ENCODE data around the gene CCDC188. TPM values are rescaled to one million over a fixed set of nuclear protein-coding genes. Genes with fewer than 3 reads are reported as not detected.

Gene CCDC188
- total and polyA plus RNA-seq, 12 donors, result 0.30 to 19.0 (median 0.77) TPM; not detected in 2

DNA sequence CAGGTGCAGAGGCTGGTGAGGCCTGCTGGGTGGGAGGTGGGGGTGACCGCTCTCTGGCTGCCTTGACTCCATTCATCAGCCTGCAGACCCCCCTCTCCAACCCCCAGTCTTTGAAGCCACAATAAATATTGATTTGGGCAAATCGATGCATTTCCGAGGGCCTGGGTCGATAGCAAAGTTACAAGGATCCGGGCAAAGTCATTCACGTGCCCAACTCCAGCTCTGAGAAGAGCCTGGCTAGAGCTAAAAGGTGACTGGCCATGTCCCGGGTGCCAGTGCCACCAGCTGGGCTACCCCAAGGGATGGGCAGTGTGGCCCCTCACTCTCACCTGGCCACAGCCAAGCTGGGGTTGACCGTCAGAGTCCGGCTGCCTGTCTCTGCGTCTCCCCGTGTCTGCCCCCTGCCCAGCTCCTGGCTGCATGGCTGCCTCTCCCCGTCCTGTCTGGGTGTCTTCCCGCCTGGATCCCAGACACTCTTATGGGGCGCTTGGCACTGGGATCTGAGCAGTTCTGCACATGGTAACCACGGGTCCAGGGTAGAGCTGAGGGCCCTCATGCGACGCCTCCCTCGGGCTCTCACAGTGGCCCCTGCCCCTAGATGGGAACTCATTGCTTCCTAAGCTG lies 46.7 kb upstream of the CCDC188 start:
- intact Hi-C loops (cut with DNase I), result no loop called here
- Histone ChIP-seq H3K4me1 (replicated peaks in 1 of 2) (no peaks in the 10 kb centered on the region), H3K36me3 (replicated peaks in 1 of 2) (no peaks in the 10 kb centered on the region), H3K4me3 (no peak overlapping the region), H3K27ac (no peak overlapping the region), H3K9me3 (replicated peaks in 1 of 3) (no peaks in the 10 kb centered on the region), H3K27me3 (no peaks in the 10 kb centered on the region)
- WGBS, 4 donors, result 85 to 95% (median 90%) methylated on average over 7 to 18 of the region's 18 CpGs
- TF ChIP-seq POLR2A (IDR thresholded peaks at IDR 0.05), result no peak
- TF ChIP-seq, protein P1, sequence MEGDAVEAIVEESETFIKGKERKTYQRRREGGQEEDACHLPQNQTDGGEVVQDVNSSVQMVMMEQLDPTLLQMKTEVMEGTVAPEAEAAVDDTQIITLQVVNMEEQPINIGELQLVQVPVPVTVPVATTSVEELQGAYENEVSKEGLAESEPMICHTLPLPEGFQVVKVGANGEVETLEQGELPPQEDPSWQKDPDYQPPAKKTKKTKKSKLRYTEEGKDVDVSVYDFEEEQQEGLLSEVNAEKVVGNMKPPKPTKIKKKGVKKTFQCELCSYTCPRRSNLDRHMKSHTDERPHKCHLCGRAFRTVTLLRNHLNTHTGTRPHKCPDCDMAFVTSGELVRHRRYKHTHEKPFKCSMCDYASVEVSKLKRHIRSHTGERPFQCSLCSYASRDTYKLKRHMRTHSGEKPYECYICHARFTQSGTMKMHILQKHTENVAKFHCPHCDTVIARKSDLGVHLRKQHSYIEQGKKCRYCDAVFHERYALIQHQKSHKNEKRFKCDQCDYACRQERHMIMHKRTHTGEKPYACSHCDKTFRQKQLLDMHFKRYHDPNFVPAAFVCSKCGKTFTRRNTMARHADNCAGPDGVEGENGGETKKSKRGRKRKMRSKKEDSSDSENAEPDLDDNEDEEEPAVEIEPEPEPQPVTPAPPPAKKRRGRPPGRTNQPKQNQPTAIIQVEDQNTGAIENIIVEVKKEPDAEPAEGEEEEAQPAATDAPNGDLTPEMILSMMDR (IDR thresholded peaks at IDR 0.05), result no peak
- DNase-seq, result no peak

DNA sequence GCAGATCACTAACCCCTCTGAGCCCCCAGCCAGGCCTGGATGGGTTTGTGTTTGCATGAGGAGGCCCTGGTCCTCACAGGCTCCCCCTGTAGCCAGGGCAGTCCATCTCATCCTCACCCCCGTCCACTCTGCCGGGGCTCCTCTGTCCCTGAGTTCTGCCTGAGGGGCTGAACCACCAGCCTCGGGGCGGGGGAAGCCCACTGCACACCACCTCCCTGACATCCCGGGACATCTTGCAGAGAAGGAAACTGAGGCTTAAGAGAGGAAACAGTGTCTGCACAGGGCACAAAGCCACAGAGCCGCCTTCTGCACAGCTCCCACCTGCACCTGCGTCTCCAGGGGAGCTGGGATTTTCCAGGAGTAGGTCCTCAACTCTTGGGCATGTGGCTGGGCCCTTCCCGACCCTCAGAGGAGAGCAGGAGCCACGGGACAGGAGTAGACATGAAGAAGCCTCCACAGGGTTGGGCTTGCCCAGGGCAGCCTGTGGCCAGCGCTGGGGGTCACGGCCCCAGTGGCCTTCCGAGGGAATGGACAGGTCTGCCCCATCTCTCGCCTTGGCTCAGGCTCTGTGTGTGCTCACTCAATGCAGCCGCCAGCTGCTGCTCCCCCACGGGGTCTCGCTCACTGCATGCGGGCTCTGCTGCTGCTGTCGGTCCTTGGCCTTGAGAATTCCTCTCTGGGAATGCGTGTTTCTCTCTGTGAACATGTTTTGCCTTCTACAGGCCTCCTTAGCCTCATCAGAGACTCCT lies 45.4 kb upstream of the CCDC188 start:
- intact Hi-C loops (cut with DNase I), result no loop called here
- DNase-seq, result no peak
- no peaks in the 10 kb centered on the region for H3K36me3 ChIP-seq (replicated peaks in 1 of 2)
- 78 to 85% (median 80%) methylated on average over 6 to 19 of the region's 19 CpGs for WGBS, 4 donors
- no peaks in the 10 kb centered on the region for H3K4me1 ChIP-seq (replicated peaks in 1 of 2)
- H3K27ac ChIP-seq, result no peak overlapping the region
- H3K27me3 ChIP-seq, result no peaks in the 10 kb centered on the region
- no peaks in the 10 kb centered on the region for H3K9me3 ChIP-seq (replicated peaks in 1 of 3)
- H3K4me3 ChIP-seq, result no peak overlapping the region
- TF ChIP-seq, protein P1 (IDR thresholded peaks at IDR 0.05), result no peak
- no peak for TF ChIP-seq POLR2A (IDR thresholded peaks at IDR 0.05)

DNA sequence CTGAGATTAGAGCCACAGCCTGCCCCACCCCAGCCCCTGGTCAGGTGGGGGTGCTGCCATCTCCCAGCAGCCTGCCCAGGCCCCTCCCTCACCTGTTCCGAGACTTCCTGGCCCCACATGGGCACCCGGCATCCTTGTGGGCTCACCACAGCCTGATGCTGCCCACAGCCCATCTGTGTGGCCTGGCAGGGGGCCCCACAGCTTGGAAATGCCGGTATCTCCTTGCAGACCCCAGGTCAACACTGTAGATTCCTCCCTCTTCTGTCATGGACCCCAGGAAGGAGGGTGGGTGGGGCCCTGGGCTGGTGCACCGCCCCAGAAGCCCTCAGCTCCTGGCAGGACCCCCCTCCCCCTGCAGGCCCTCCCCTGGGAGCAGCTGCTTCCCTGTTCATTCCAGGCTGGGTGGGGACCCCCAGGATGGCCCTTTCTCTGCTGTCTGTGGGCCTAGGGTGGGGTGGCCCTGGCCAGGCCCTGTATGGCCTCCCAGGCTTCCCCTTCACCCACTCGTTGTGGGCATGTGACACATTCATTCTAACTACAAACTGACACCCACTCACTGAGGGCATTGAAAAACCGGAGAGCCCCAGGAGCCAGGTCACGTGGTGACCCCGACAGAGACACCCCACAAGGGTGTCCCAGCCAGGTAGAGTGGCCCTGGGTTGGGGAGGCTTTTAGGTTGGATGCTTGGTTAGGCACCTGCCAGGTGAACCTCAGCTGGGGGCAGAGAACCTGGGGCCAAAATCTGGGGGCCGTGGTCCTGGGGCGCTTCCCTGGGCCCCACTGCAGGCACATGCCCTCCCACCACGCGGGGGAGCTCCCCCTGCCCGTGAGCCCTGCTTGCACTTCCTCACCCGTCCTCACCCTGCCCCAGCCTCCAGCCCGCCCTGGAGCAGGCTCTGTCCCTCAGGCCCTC lies 44.1 kb upstream of the CCDC188 start:
- H3K36me3 ChIP-seq (replicated peaks in 1 of 2), result no peaks in the 10 kb centered on the region
- no peak overlapping the region for H3K27ac ChIP-seq
- no peak for TF ChIP-seq POLR2A (IDR thresholded peaks at IDR 0.05)
- TF ChIP-seq, protein P1 (IDR thresholded peaks at IDR 0.05), result no peak
- 75 to 87% (median 82%) methylated on average over 3 to 15 of the region's 15 CpGs for WGBS, 4 donors
- no peak overlapping the region for H3K4me3 ChIP-seq
- H3K9me3 ChIP-seq (replicated peaks in 1 of 3), result no peaks in the 10 kb centered on the region
- intact Hi-C loops (cut with DNase I), result no loop called here
- no peaks in the 10 kb centered on the region for H3K27me3 ChIP-seq
- no peaks in the 10 kb centered on the region for H3K4me1 ChIP-seq (replicated peaks in 1 of 2)
- DNase-seq, result no peak

All from adrenal gland (tissue), 12 donors.